Measurements from ENCODE around the gene UNC80.

UNC80 gene

GRCh38 chr2:209830722-209831465, 59.3 kb downstream of the UNC80 start:
- H3K36me3 ChIP-seq (replicated peaks): no peaks in the 10 kb centered on the region
- no peaks in the 10 kb centered on the region for H3K9me3 ChIP-seq
- DNase-seq (ENCODE audit: low spot score in 2 of 2): no peak
- peaks cover 6% of the 10 kb centered on the region for H3K27me3 ChIP-seq (ENCODE audit: low read depth)
- no peak overlapping the region for H3K4me3 ChIP-seq
- in situ Hi-C loops (cut with MboI; ENCODE audit: low sequenced_read_pairs): no loop called here
- no peaks in the 10 kb centered on the region for H3K4me1 ChIP-seq

GRCh38 chr2:209834767-209835166, 63.1 kb downstream of the UNC80 start:
- Histone ChIP-seq H3K27me3 (ENCODE audit: low read depth) (peaks cover 9% of the 10 kb centered on the region), H3K9me3 (no peaks in the 10 kb centered on the region)
- in situ Hi-C loops (cut with MboI; ENCODE audit: low sequenced_read_pairs): no loop called here

GRCh38 chr2:209840434-209840833, 68.8 kb downstream of the UNC80 start:
- no peaks in the 10 kb centered on the region for H3K4me1 ChIP-seq
- in situ Hi-C loops (cut with MboI; ENCODE audit: low sequenced_read_pairs): no loop called here
- no peaks in the 10 kb centered on the region for H3K9me3 ChIP-seq
- DNase-seq (ENCODE audit: low spot score in 2 of 2): no peak
- no peaks in the 10 kb centered on the region for H3K36me3 ChIP-seq (replicated peaks)
- H3K27me3 ChIP-seq (ENCODE audit: low read depth): peaks cover 9% of the 10 kb centered on the region
- no peak overlapping the region for H3K4me3 ChIP-seq

More at GRCh38 chr2:209834767-209835166, 63.1 kb downstream of the UNC80 start:
- H3K4me3 ChIP-seq: no peak overlapping the region
- H3K36me3 ChIP-seq (replicated peaks): no peaks in the 10 kb centered on the region
- no peak for DNase-seq (ENCODE audit: low spot score in 2 of 2)
- H3K4me1 ChIP-seq: no peaks in the 10 kb centered on the region

GRCh38 chr2:209845666-209846065, 74.0 kb downstream of the UNC80 start:
- in situ Hi-C loops (cut with MboI; ENCODE audit: low sequenced_read_pairs): no loop called here
- no peak for DNase-seq (ENCODE audit: low spot score in 2 of 2)
- Histone ChIP-seq H3K4me3 (no peak overlapping the region), H3K4me1 (no peaks in the 10 kb centered on the region), H3K27me3 (ENCODE audit: low read depth) (no peaks in the 10 kb centered on the region), H3K36me3 (replicated peaks) (no peaks in the 10 kb centered on the region), H3K9me3 (no peaks in the 10 kb centered on the region)

GRCh38 chr2:209864716-209865295, 93.2 kb downstream of the UNC80 start:
- DNase-seq (ENCODE audit: low spot score in 2 of 2): no peak
- Histone ChIP-seq H3K36me3 (replicated peaks) (no peaks in the 10 kb centered on the region), H3K27me3 (ENCODE audit: low read depth) (no peaks in the 10 kb centered on the region), H3K9me3 (no peaks in the 10 kb centered on the region), H3K4me1 (no peaks in the 10 kb centered on the region), H3K4me3 (no peak overlapping the region)
- in situ Hi-C loops (cut with MboI; ENCODE audit: low sequenced_read_pairs): no loop called here

- Histone ChIP-seq H3K4me1 (peaks cover 3% of the 10 kb centered on the region; the same call in 1 of the 2 replicates), H3K4me3 (no peak overlapping the region), H3K27me3 (ENCODE audit: low read depth) (no peaks in the 10 kb centered on the region), H3K9me3 (no peaks in the 10 kb centered on the region), H3K36me3 (replicated peaks) (no peaks in the 10 kb centered on the region)
- in situ Hi-C loops (cut with MboI; ENCODE audit: low sequenced_read_pairs): no loop called here
- no peak for DNase-seq (ENCODE audit: low spot score in 2 of 2)
Measured at GRCh38 chr2:209868271-209868994, 96.8 kb downstream of the UNC80 start.

GRCh38 chr2:209870067-209870466, 98.4 kb downstream of the UNC80 start:
- peaks cover 3% of the 10 kb centered on the region; the same call in 1 of the 2 replicates for H3K4me1 ChIP-seq
- in situ Hi-C loops (cut with MboI; ENCODE audit: low sequenced_read_pairs): no loop called here
- H3K9me3 ChIP-seq: no peaks in the 10 kb centered on the region
- H3K4me3 ChIP-seq: no peak overlapping the region
- no peaks in the 10 kb centered on the region for H3K36me3 ChIP-seq (replicated peaks)
- no peak for DNase-seq (ENCODE audit: low spot score in 2 of 2)
- H3K27me3 ChIP-seq (ENCODE audit: low read depth): peaks cover 2% of the 10 kb centered on the region; the same call in 1 of the 2 replicates

GRCh38 chr2:209872675-209873074, 101.0 kb downstream of the UNC80 start:
- Histone ChIP-seq H3K36me3 (replicated peaks) (no peaks in the 10 kb centered on the region), H3K4me3 (no peak overlapping the region), H3K4me1 (peaks cover 3% of the 10 kb centered on the region; the same call in 1 of the 2 replicates), H3K9me3 (no peaks in the 10 kb centered on the region), H3K27me3 (ENCODE audit: low read depth) (peaks cover 2% of the 10 kb centered on the region; the same call in 1 of the 2 replicates)
- DNase-seq (ENCODE audit: low spot score in 2 of 2): peak; percentile 44 to 79
- in situ Hi-C loops (cut with MboI; ENCODE audit: low sequenced_read_pairs): no loop called here

- DNase-seq (ENCODE audit: low spot score in 2 of 2): no peak
Measured at GRCh38 chr2:209875270-209875669, 103.6 kb downstream of the UNC80 start.

GRCh38 chr2:209876211-209876610, 104.6 kb downstream of the UNC80 start:
- in situ Hi-C loops (cut with MboI; ENCODE audit: low sequenced_read_pairs): no loop called here
- Histone ChIP-seq H3K4me1 (peaks cover 3% of the 10 kb centered on the region; the same call in 1 of the 2 replicates), H3K4me3 (no peak overlapping the region), H3K9me3 (no peaks in the 10 kb centered on the region), H3K27me3 (ENCODE audit: low read depth) (peaks cover 5% of the 10 kb centered on the region), H3K36me3 (replicated peaks) (no peaks in the 10 kb centered on the region)
- DNase-seq (ENCODE audit: low spot score in 2 of 2): no peak

More at GRCh38 chr2:209875270-209875669, 103.6 kb downstream of the UNC80 start:
- Histone ChIP-seq H3K27me3 (ENCODE audit: low read depth) (peaks cover 5% of the 10 kb centered on the region), H3K4me3 (no peak overlapping the region), H3K36me3 (replicated peaks) (no peaks in the 10 kb centered on the region), H3K9me3 (no peaks in the 10 kb centered on the region), H3K4me1 (peaks cover 3% of the 10 kb centered on the region; the same call in 1 of the 2 replicates)
- in situ Hi-C loops (cut with MboI; ENCODE audit: low sequenced_read_pairs): no loop called here

GRCh38 chr2:209878701-209879100, 107.1 kb downstream of the UNC80 start:
- no peak for DNase-seq (ENCODE audit: low spot score in 2 of 2)
- H3K27me3 ChIP-seq (ENCODE audit: low read depth): peaks cover 5% of the 10 kb centered on the region
- H3K9me3 ChIP-seq: no peaks in the 10 kb centered on the region
- in situ Hi-C loops (cut with MboI; ENCODE audit: low sequenced_read_pairs): no loop called here
- H3K36me3 ChIP-seq (replicated peaks): no peaks in the 10 kb centered on the region
- no peaks in the 10 kb centered on the region for H3K4me1 ChIP-seq
- no peak overlapping the region for H3K4me3 ChIP-seq

GRCh38 chr2:209900638-209901037, 129.0 kb downstream of the UNC80 start:
- in situ Hi-C loops (cut with MboI; ENCODE audit: low sequenced_read_pairs): no loop called here
- Histone ChIP-seq H3K4me1 (no peaks in the 10 kb centered on the region), H3K4me3 (no peak overlapping the region), H3K27me3 (ENCODE audit: low read depth) (no peaks in the 10 kb centered on the region), H3K9me3 (no peaks in the 10 kb centered on the region), H3K36me3 (replicated peaks) (no peaks in the 10 kb centered on the region)
- no peak for DNase-seq (ENCODE audit: low spot score in 2 of 2)

GRCh38 chr2:209901172-209901571, 129.5 kb downstream of the UNC80 start:
- Histone ChIP-seq H3K9me3 (no peaks in the 10 kb centered on the region), H3K4me1 (no peaks in the 10 kb centered on the region), H3K27me3 (ENCODE audit: low read depth) (no peaks in the 10 kb centered on the region), H3K4me3 (no peak overlapping the region), H3K36me3 (replicated peaks) (no peaks in the 10 kb centered on the region)
- in situ Hi-C loops (cut with MboI; ENCODE audit: low sequenced_read_pairs): no loop called here
- no peak for DNase-seq (ENCODE audit: low spot score in 2 of 2)

GRCh38 chr2:209905691-209906090, 134.1 kb downstream of the UNC80 start:
- Histone ChIP-seq H3K4me1 (no peaks in the 10 kb centered on the region), H3K9me3 (no peaks in the 10 kb centered on the region), H3K36me3 (replicated peaks) (no peaks in the 10 kb centered on the region), H3K27me3 (ENCODE audit: low read depth) (no peaks in the 10 kb centered on the region), H3K4me3 (no peak overlapping the region)
- in situ Hi-C loops (cut with MboI; ENCODE audit: low sequenced_read_pairs): no loop called here
- DNase-seq (ENCODE audit: low spot score in 2 of 2): no peak

All from HAP-1 (cell line).